Mammary epithelial cell (primary cell): ENCODE measurements around the gene TIMM17A.

Experiments
- CTCF ChIP-seq, 2 donors: IDR thresholded peaks in 1 of 2; conservative IDR thresholded peaks in 1 of 2; 2 replicates each; pipeline ENCODE4 v1.5.1; 2011 to 2012; ENCODE audit warnings: inconsistent platforms in 2 of 2, low read length in 2 of 2, mild to moderate bottlenecking in 2 of 2, control low read depth in 1 of 2, low read depth in 1 of 2; ENCODE audit not compliant: insufficient read depth in 1 of 2; ENCODE audit errors: extremely low read depth in 1 of 2
- EZH2 ChIP-seq: IDR thresholded peaks from 2 replicates; pipeline ENCODE4 v1.6.1; 2012; ENCODE audit warnings: low read length, inconsistent platforms, borderline replicate concordance

- no peak for TF ChIP-seq CTCF (conservative IDR thresholded peaks at IDR 0.05 in 1 of 2, IDR thresholded peaks at IDR 0.05 in 1 of 2; ENCODE audit: extremely low read depth in 1 of 2, insufficient read depth in 1 of 2, low read depth in 1 of 2, low read length in 2 of 2)
- no peak for TF ChIP-seq EZH2
These were observed 10.9 kb downstream of the TIMM17A start for GRCh38 chr1:201966171-201966570.
